ENCODE results near the gene A4GALT.
"Not testable (repeated sequence)": the region's sequence is repeated elsewhere in the genome, so short reads cannot be mapped to it uniquely, and the experiment has no call there.

The A4GALT gene

GRCh38 chr22:42752230-42752746 lies 31.6 kb upstream of the A4GALT start:
- no peak for TF ChIP-seq CTCF (IDR thresholded peaks at IDR 0.05; ENCODE audit: insufficient read depth, missing control alignments)
- FAIRE-seq (no peak), DNase-seq (ENCODE audit: insufficient read length, low spot score) (no peak)

GRCh38 chr22:42750421-42750820 lies 29.8 kb upstream of the A4GALT start:
- FAIRE-seq; DNase-seq (ENCODE audit: insufficient read length, low spot score): not testable (repeated sequence)

GRCh38 chr22:42747701-42748513 lies 27.2 kb upstream of the A4GALT start:
- no peak for FAIRE-seq
- no peak for DNase-seq (ENCODE audit: insufficient read length, low spot score)
- no peak for TF ChIP-seq CTCF (IDR thresholded peaks at IDR 0.05; ENCODE audit: insufficient read depth, missing control alignments)

GRCh38 chr22:42745118-42745517 lies 24.4 kb upstream of the A4GALT start:
- no peak for TF ChIP-seq CTCF (IDR thresholded peaks at IDR 0.05; ENCODE audit: insufficient read depth, missing control alignments)
- DNase-seq (ENCODE audit: insufficient read length, low spot score) (no peak), FAIRE-seq (no peak)

- FAIRE-seq (no peak), DNase-seq (ENCODE audit: insufficient read length, low spot score) (no peak)
- no peak for TF ChIP-seq CTCF (IDR thresholded peaks at IDR 0.05; ENCODE audit: insufficient read depth, missing control alignments)
Measured at GRCh38 chr22:42743501-42743991, 22.9 kb upstream of the A4GALT start.

GRCh38 chr22:42742940-42743339 lies 22.3 kb upstream of the A4GALT start:
- no peak for DNase-seq (ENCODE audit: insufficient read length, low spot score)
- no peak for TF ChIP-seq CTCF (IDR thresholded peaks at IDR 0.05; ENCODE audit: insufficient read depth, missing control alignments)
- no peak for FAIRE-seq

- FAIRE-seq; DNase-seq (ENCODE audit: insufficient read length, low spot score): not testable (repeated sequence)
Measured at GRCh38 chr22:42740320-42740719, 19.6 kb upstream of the A4GALT start.

- DNase-seq (ENCODE audit: insufficient read length, low spot score) (no peak), FAIRE-seq (no peak)
- TF ChIP-seq CTCF (IDR thresholded peaks at IDR 0.05; ENCODE audit: insufficient read depth, missing control alignments): no peak
Measured at GRCh38 chr22:42734406-42734805, 13.7 kb upstream of the A4GALT start.

- not testable (repeated sequence) for DNase-seq (ENCODE audit: insufficient read length, low spot score); FAIRE-seq
Measured at GRCh38 chr22:42733394-42733793, 12.7 kb upstream of the A4GALT start.
